Panc1 (cell line): ENCODE data around the gene GPR83. TPM values are rescaled to one million over a fixed set of nuclear protein-coding genes. Genes with fewer than 3 reads are reported as not detected.

Source experiments
- ATAC-seq: fragments of 200-7000 bp; cut with Tn5 transposase; 2 replicates; pipeline ENCODE4 v1.9.1; 2020; ENCODE audit warnings: mild to moderate bottlenecking, moderate library complexity
- BruUV-seq: library from RNA; stranded (reverse); fragments of 400-500 nt; replicated peaks from 2 replicates; lab custom pipeline; 2021; lab: Mats Ljungman, UMichigan
- CTCF ChIA-PET: fragments of 300-600 bp; sonication (Branson Sonifier 250); formaldehyde crosslinking; loops from one replicate; lab custom pipeline; 2022; ENCODE audit warnings: antibody characterized with exemption; lab: Charles Lee
- POLR2A ChIA-PET: fragments of 300-600 bp; sonication (Branson Sonifier 250); formaldehyde crosslinking; loops from one replicate; lab custom pipeline; 2022; ENCODE audit warnings: antibody characterized with exemption; lab: Charles Lee
- DNase-seq: peaks from one replicate; pipeline ENCODE4 v3.0.0-alpha.2; 2010; ENCODE audit warnings: low read depth, low spot score
- H3K27ac ChIP-seq: 2 replicates; pipeline ENCODE4 v1.5.1; 2011; ENCODE audit warnings: mild to moderate bottlenecking, low read length, inconsistent platforms
- H3K27me3 ChIP-seq: fragments of 200-500 bp; sonication (Bioruptor generic); 2 replicates; pipeline ENCODE4 v1.6.0; 2014; ENCODE audit warnings: low read length, inconsistent platforms; ENCODE audit not compliant: control insufficient read depth, insufficient read depth
- H3K36me3 ChIP-seq: fragments of 200-500 bp; sonication (Bioruptor generic); 2 replicates; pipeline ENCODE4 v1.5.1; 2014; ENCODE audit warnings: inconsistent platforms, mild to moderate bottlenecking, low read length, moderate library complexity; ENCODE audit not compliant: control insufficient read depth, insufficient read depth
- H3K4me1 ChIP-seq: 2 replicates; pipeline ENCODE4 v1.5.1; 2011; ENCODE audit warnings: inconsistent platforms, mild to moderate bottlenecking, low read length, moderate library complexity; ENCODE audit not compliant: control insufficient read depth, insufficient read depth
- H3K4me3 ChIP-seq, 2 experiments: 2 replicates each; pipeline ENCODE4 v1.5.1; 2011 to 2012; ENCODE audit warnings: low read depth in 2 of 2, low read length in 2 of 2, mild to moderate bottlenecking in 2 of 2, inconsistent platforms in 1 of 2, moderate library complexity in 1 of 2
- H3K9me3 ChIP-seq: fragments of 200-500 bp; sonication (Bioruptor generic); 2 replicates; pipeline ENCODE4 v1.5.1; 2014; ENCODE audit warnings: low read depth, mild to moderate bottlenecking, inconsistent platforms, low read length, moderate library complexity; ENCODE audit not compliant: control insufficient read depth, insufficient read depth
- CTCF ChIP-seq: fragments of 450-650 bp; IDR thresholded peaks from 2 replicates; pipeline ENCODE4 v1.5.1; 2017; ENCODE audit warnings: mild to moderate bottlenecking
- POLR2AphosphoS5 ChIP-seq: IDR thresholded peaks from 2 replicates; pipeline ENCODE4 v1.6.1; 2012; ENCODE audit warnings: mild to moderate bottlenecking, low read depth, low read length, moderate library complexity
- SIN3A ChIP-seq: IDR thresholded peaks from 2 replicates; pipeline ENCODE4 v1.6.1; 2012; ENCODE audit warnings: low read depth, mild to moderate bottlenecking, low read length, moderate library complexity, borderline replicate concordance; ENCODE audit not compliant: insufficient read depth
- TCF7L2 ChIP-seq: IDR thresholded peaks from 2 replicates; pipeline ENCODE4 v1.6.1; 2011; ENCODE audit warnings: mild to moderate bottlenecking, low read depth, low read length, inconsistent platforms
- in situ Hi-C: cut with HindIII; loops from 2 replicates; pipeline ENCODE4 v1.10.0; 2016; ENCODE audit warnings: low sequenced_read_pairs, low pct_unique_long_range_greater_than_20kb
- intact Hi-C: fragments of 100-400 bp; cut with micrococcal nuclease; formaldehyde crosslinking; loops from one replicate; pipeline ENCODE4 v1.10.0; 2022; ENCODE audit not compliant: unreplicated experiment
- total RNA-seq: library from RNA; stranded (reverse); gene quantifications from one replicate; pipeline ENCODE4 v1.2.1, GENCODE V29; 2021; ENCODE audit not compliant: unreplicated experiment
- TF ChIP-seq, protein P1 (sequence below), 2 experiments: IDR thresholded peaks; 2 replicates each; pipeline ENCODE4 v1.6.1; 2011 to 2012; ENCODE audit warnings: low read depth in 2 of 2, control low read depth in 1 of 2, low read length in 1 of 2, mild to moderate bottlenecking in 1 of 2, moderate library complexity in 1 of 2; ENCODE audit not compliant: insufficient read depth in 1 of 2

GPR83 gene
- total RNA-seq, 1 experiment from 2014 or later = 0.05 TPM

DNA sequence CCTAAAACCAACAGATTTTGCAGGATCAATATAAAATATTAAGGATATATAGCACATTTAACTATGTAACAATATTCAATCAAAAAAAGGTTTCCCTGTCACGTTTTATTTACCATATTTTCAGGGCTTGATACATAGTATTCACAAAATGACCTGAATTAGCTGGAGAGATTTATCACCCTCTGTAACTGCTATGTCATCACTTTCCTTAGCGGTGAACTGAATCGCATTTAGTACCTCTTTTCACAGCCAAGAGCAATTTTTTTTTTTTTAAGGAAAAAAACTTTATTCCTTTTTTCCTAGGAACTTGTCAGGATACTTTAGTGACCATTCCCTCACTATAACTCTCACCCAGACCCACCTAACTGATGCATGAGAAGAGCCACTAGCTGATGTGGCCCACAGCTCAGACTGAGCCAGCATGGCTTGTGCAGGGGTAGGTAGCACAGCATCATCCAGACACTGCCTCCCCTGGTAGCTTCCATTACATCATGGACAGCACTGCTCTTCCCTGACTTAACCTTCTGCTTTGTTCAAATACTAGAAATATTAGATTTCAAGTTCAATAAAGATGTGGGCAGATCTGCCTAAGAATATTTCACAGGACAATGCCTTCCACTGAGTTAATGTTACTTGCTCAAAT is 17.0 kb upstream of the GPR83 start:
- H3K9me3 ChIP-seq = no peaks in the 10 kb centered on the region
- no peaks in the 10 kb centered on the region for H3K4me1 ChIP-seq
- BruUV-seq = no TSS peak
- no peaks in the 10 kb centered on the region for H3K27me3 ChIP-seq
- no peak for ATAC-seq
- intact Hi-C loops = loop anchor here (5.0 kb wide), 2 partner anchors 236 to 521 kb away; no protein-coding TSS in a partner anchor
- TF ChIP-seq, protein P1, sequence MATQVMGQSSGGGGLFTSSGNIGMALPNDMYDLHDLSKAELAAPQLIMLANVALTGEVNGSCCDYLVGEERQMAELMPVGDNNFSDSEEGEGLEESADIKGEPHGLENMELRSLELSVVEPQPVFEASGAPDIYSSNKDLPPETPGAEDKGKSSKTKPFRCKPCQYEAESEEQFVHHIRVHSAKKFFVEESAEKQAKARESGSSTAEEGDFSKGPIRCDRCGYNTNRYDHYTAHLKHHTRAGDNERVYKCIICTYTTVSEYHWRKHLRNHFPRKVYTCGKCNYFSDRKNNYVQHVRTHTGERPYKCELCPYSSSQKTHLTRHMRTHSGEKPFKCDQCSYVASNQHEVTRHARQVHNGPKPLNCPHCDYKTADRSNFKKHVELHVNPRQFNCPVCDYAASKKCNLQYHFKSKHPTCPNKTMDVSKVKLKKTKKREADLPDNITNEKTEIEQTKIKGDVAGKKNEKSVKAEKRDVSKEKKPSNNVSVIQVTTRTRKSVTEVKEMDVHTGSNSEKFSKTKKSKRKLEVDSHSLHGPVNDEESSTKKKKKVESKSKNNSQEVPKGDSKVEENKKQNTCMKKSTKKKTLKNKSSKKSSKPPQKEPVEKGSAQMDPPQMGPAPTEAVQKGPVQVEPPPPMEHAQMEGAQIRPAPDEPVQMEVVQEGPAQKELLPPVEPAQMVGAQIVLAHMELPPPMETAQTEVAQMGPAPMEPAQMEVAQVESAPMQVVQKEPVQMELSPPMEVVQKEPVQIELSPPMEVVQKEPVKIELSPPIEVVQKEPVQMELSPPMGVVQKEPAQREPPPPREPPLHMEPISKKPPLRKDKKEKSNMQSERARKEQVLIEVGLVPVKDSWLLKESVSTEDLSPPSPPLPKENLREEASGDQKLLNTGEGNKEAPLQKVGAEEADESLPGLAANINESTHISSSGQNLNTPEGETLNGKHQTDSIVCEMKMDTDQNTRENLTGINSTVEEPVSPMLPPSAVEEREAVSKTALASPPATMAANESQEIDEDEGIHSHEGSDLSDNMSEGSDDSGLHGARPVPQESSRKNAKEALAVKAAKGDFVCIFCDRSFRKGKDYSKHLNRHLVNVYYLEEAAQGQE (IDR thresholded peaks at IDR 0.05; ENCODE audit: insufficient read depth in 1 of 2, low read depth in 2 of 2, low read length in 1 of 2) = no peak
- TF ChIP-seq TCF7L2 = no peak
- TF ChIP-seq SIN3A = no peak
- no peak for TF ChIP-seq POLR2AphosphoS5
- TF ChIP-seq CTCF = no peak
- POLR2A ChIA-PET = no interaction called here
- DNase-seq = no peak
- H3K4me3 ChIP-seq = no peak overlapping the region
- CTCF ChIA-PET = no interaction called here
- peaks cover 6% of the 10 kb centered on the region; the same call in 1 of the 2 replicates for H3K36me3 ChIP-seq
- in situ Hi-C loops = no loop called here
- no peak overlapping the region for H3K27ac ChIP-seq

DNA sequence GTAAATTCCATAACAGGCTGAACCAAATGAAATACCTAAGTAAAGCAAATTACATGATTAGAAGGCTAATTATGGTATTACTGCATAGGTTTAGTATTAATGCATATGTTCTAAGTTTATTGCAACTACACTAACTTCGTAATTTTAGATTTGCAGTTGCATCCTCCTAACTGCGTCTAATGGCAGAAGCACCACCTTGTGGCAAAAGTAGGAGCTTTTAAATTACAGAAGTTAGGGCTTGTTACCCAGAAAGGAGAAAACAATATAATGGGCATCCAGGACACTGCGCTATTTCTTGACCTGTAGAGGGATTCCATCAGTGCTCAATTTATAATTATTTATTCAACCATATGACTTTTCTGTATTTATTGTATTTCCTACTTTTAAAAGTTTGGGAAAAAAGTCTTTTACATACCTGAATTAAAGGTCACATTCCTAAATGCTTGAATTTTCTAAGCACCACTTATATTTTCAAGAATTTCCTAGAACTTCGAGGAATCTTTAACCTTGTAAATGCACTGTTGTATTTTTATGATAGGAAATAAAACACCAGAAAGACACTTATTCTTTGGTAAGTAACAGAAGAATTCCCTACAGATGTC is 16.3 kb upstream of the GPR83 start:
- Histone ChIP-seq H3K4me1 (no peaks in the 10 kb centered on the region), H3K4me3 (no peak overlapping the region), H3K27me3 (no peaks in the 10 kb centered on the region), H3K27ac (no peak overlapping the region), H3K36me3 (peaks cover 6% of the 10 kb centered on the region; the same call in 1 of the 2 replicates), H3K9me3 (no peaks in the 10 kb centered on the region)
- intact Hi-C loops = loop anchor here (5.0 kb wide), 2 partner anchors 235 to 520 kb away; no protein-coding TSS in a partner anchor
- BruUV-seq = no TSS peak
- ChIA-PET POLR2A (no interaction called here), CTCF (interaction anchor here (1.4 kb wide), 1 partner anchor 522 kb away, joined by 4 read pairs; no protein-coding TSS in a partner anchor)
- TF ChIP-seq CTCF = peak; percentile 64; the same call in 1 of the 2 replicates
- TF ChIP-seq TCF7L2 = no peak
- TF ChIP-seq POLR2AphosphoS5 = no peak
- ATAC-seq (peak; percentile 80), DNase-seq (no peak)
- in situ Hi-C loops = no loop called here
